MM.1S (cell line): ENCODE measurements around the gene BTNL3.

Experiments
- DNase-seq: peaks from one replicate; pipeline ENCODE4 v3.0.0-alpha.2; 2015
- H2AFZ ChIP-seq: fragments of 300-600 bp; sonication (generic); 2 replicates; pipeline ENCODE4 v1.6.0; 2016; ENCODE audit warnings: antibody characterized with exemption, low read length
- H3F3A ChIP-seq: fragments of 300-600 bp; sonication (generic); 2 replicates; pipeline ENCODE4 v1.6.1; 2016; ENCODE audit warnings: mild to moderate bottlenecking, antibody characterized with exemption, low read length, moderate library complexity, mixed read lengths; ENCODE audit not compliant: insufficient read depth
- H3K27ac ChIP-seq: fragments of 300-600 bp; sonication (generic); 2 replicates; pipeline ENCODE4 v1.5.1; 2016; ENCODE audit warnings: mild to moderate bottlenecking, low read length
- H3K27me3 ChIP-seq: fragments of 300-600 bp; sonication (generic); replicated peaks from 2 replicates; pipeline ENCODE4 v1.6.0; 2016; ENCODE audit warnings: low read length; ENCODE audit not compliant: insufficient read depth
- H3K36me3 ChIP-seq: fragments of 300-600 bp; sonication (generic); replicated peaks from 2 replicates; pipeline ENCODE4 v1.6.1; 2016; ENCODE audit warnings: mild to moderate bottlenecking, low read length, mixed read lengths; ENCODE audit not compliant: insufficient read depth
- H3K4me1 ChIP-seq: fragments of 300-600 bp; sonication (generic); 2 replicates; pipeline ENCODE4 v1.6.1; 2016; ENCODE audit warnings: low read length, mixed read lengths
- H3K4me2 ChIP-seq: fragments of 300-600 bp; sonication (generic); 2 replicates; pipeline ENCODE4 v1.6.0; 2016; ENCODE audit warnings: low read depth, low read length
- H3K4me3 ChIP-seq: fragments of 300-600 bp; sonication (generic); 2 replicates; pipeline ENCODE4 v1.5.1; 2016; ENCODE audit warnings: low read length, mixed read lengths
- H3K79me2 ChIP-seq: fragments of 300-600 bp; sonication (generic); 2 replicates; pipeline ENCODE4 v1.6.1; 2016; ENCODE audit warnings: mixed run types, low read length, mixed read lengths
- H3K9ac ChIP-seq: fragments of 300-600 bp; sonication (generic); 2 replicates; pipeline ENCODE4 v1.6.1; 2016; ENCODE audit warnings: low read length, mixed read lengths
- H3K9me2 ChIP-seq: fragments of 300-600 bp; sonication (generic); replicated peaks from 2 replicates; pipeline ENCODE4 v1.6.1; 2016; ENCODE audit warnings: mild to moderate bottlenecking, low read length, mixed read lengths; ENCODE audit not compliant: insufficient read depth
- H3K9me3 ChIP-seq: fragments of 300-600 bp; sonication (generic); replicated peaks from 2 replicates; pipeline ENCODE4 v1.6.1; 2016; ENCODE audit warnings: mild to moderate bottlenecking, low read length, mixed read lengths; ENCODE audit not compliant: insufficient read depth
- H4K20me1 ChIP-seq: fragments of 300-600 bp; sonication (generic); 2 replicates; pipeline ENCODE4 v1.6.1; 2016; ENCODE audit warnings: mild to moderate bottlenecking, low read length, moderate library complexity, mixed read lengths; ENCODE audit not compliant: insufficient read depth
- CTCF ChIP-seq: fragments of 300-600 bp; sonication (generic); IDR thresholded peaks from 2 replicates; pipeline ENCODE4 v1.5.1; 2016; ENCODE audit warnings: antibody characterized with exemption, low read length, mixed read lengths
- EZH2 ChIP-seq: fragments of 300-600 bp; sonication (generic); optimal IDR thresholded peaks from 2 replicates; pipeline ENCODE3; 2017; ENCODE audit warnings: low read depth, mild to moderate bottlenecking, antibody characterized with exemption, low read length, mixed read lengths
- EZH2phosphoT487 ChIP-seq: fragments of 300-600 bp; sonication (generic); IDR thresholded peaks from 2 replicates; pipeline ENCODE4 v1.6.1; 2018; ENCODE audit warnings: antibody characterized with exemption, low read length

Gene BTNL3

DNA sequence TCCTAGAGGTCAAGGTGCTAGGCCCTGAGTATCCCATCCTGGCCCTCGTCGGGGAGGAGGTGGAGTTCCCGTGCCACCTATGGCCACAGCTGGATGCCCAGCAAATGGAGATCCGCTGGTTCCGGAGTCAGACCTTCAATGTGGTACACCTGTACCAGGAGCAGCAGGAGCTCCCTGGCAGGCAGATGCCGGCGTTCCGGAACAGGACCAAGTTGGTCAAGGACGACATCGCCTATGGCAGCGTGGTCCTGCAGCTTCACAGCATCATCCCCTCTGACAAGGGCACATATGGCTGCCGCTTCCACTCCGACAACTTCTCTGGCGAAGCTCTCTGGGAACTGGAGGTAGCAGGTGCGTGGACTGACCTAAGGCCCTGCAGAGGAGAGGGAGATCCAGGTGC is 59.3 kb downstream of the BTNL3 start:
- Histone ChIP-seq H3K4me1 (no peaks in the 10 kb centered on the region), H3K9me3 (no peaks in the 10 kb centered on the region), H3K79me2 (no peaks in the 10 kb centered on the region), H3K36me3 (no peaks in the 10 kb centered on the region), H3K4me2 (no peak overlapping the region), H3K9me2 (no peaks in the 10 kb centered on the region), H3F3A (no peaks in the 10 kb centered on the region), H3K4me3 (no peak overlapping the region), H4K20me1 (no peaks in the 10 kb centered on the region), H3K27ac (no peak overlapping the region), H3K9ac (no peak overlapping the region), H2AFZ (no peak overlapping the region), H3K27me3 (peaks cover 61% of the 10 kb centered on the region)
- no peak for DNase-seq
- TF ChIP-seq EZH2phosphoT487 (no peak), EZH2 (no peak), CTCF (no peak)

GRCh38 chr5:181050016-181050415 is 61.4 kb downstream of the BTNL3 start:
- H2AFZ ChIP-seq, result no peak overlapping the region
- DNase-seq, result no peak
- H3K27ac ChIP-seq, result no peak overlapping the region
- no peak for TF ChIP-seq CTCF
- no peak for TF ChIP-seq EZH2phosphoT487
- no peak for TF ChIP-seq EZH2
- H3K79me2 ChIP-seq, result no peaks in the 10 kb centered on the region
- no peak overlapping the region for H3K4me3 ChIP-seq
- H3F3A ChIP-seq, result no peaks in the 10 kb centered on the region
- no peak overlapping the region for H3K9ac ChIP-seq
- no peaks in the 10 kb centered on the region for H3K36me3 ChIP-seq
- H3K9me2 ChIP-seq, result no peaks in the 10 kb centered on the region
- H4K20me1 ChIP-seq, result no peaks in the 10 kb centered on the region
- H3K4me2 ChIP-seq, result no peak overlapping the region
- H3K4me1 ChIP-seq, result no peaks in the 10 kb centered on the region
- peaks cover 71% of the 10 kb centered on the region for H3K27me3 ChIP-seq
- no peaks in the 10 kb centered on the region for H3K9me3 ChIP-seq

DNA sequence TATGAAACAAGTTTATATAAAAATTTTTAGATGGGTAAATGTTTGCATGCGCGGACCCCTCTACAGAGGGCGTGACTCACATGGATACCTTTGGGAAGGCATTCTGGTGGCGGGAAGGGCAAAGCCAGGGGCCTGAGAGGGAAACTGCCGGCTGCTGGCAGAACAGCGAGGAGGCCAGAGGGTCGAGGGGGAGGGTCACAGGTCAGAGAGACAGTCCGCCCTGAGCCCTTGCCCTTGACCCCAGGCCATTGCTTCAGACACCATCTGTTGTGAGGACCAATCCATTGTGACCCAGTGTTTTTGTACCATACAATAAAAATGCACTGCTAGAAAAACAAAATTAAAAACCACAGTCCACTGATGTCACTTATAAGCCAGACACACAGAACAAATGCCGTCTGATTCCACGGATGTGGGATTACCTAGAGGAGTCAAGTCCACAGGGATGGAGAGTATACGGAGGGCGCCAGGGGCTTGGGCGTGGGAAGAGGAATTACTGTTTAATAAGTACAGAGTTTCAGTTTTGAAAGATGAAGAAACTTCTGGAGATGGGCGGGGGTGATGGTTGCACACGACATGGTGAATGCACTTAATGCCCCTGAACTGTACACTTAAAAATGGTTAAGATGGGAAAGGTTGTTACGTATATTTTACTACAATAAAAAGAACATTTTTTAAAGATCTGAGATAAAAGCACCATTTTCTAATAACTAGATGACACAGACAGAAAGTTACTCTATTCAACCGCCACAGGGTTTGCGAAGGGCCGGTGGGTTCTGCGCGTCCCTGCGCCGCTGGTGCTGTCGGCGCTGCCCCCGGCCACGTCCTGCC is 63.4 kb downstream of the BTNL3 start:
- Histone ChIP-seq H3K27ac (no peak overlapping the region), H3F3A (no peaks in the 10 kb centered on the region), H3K36me3 (no peaks in the 10 kb centered on the region), H3K9ac (no peak overlapping the region), H3K4me3 (no peak overlapping the region), H3K9me2 (no peaks in the 10 kb centered on the region), H2AFZ (no peak overlapping the region), H3K4me2 (no peak overlapping the region), H3K4me1 (no peaks in the 10 kb centered on the region), H4K20me1 (no peaks in the 10 kb centered on the region), H3K9me3 (no peaks in the 10 kb centered on the region), H3K27me3 (peaks cover 72% of the 10 kb centered on the region), H3K79me2 (no peaks in the 10 kb centered on the region)
- TF ChIP-seq EZH2 (no peak), EZH2phosphoT487 (no peak), CTCF (no peak)
- DNase-seq, result no peak
